Endodermal cell (in vitro differentiated cells): Measurements from ENCODE around the gene MRGPRD. TPM values are rescaled to one million over a fixed set of nuclear protein-coding genes. Genes with fewer than 3 reads are reported as not detected.

ENCODE experiments used
- DNase-seq: peaks from one replicate; pipeline ENCODE4 v3.0.0-alpha.2; 2017
- H3K27ac ChIP-seq: 2 replicates; pipeline ENCODE4 v1.5.1; 2013; ENCODE audit warnings: mild to moderate bottlenecking, low read depth, low read length, moderate library complexity
- H3K27me3 ChIP-seq: 2 replicates; pipeline ENCODE4 v1.6.1; 2013; ENCODE audit warnings: mild to moderate bottlenecking, low read length, moderate library complexity; ENCODE audit not compliant: insufficient read depth, control insufficient read depth, poor library complexity, severe bottlenecking
- H3K36me3 ChIP-seq: 2 replicates; pipeline ENCODE4 v1.7.0; 2013; ENCODE audit warnings: mild to moderate bottlenecking, low read length, moderate library complexity; ENCODE audit not compliant: control insufficient read depth, insufficient read depth
- H3K4me1 ChIP-seq: one replicate; pipeline ENCODE4 v1.7.0; 2013; ENCODE audit warnings: low read length; ENCODE audit not compliant: control insufficient read depth, insufficient read depth
- H3K4me3 ChIP-seq: 2 replicates; pipeline ENCODE4 v1.5.1; 2013; ENCODE audit warnings: mild to moderate bottlenecking, low read length, moderate library complexity
- H3K9ac ChIP-seq: 2 replicates; pipeline ENCODE4 v1.6.1; 2013; ENCODE audit warnings: mild to moderate bottlenecking, low read length, moderate library complexity; ENCODE audit not compliant: poor library complexity, severe bottlenecking; ENCODE audit errors: extremely low read depth
- H3K9me3 ChIP-seq: 2 replicates; pipeline ENCODE4 v1.6.1; 2013; ENCODE audit warnings: mild to moderate bottlenecking, low read length, moderate library complexity; ENCODE audit not compliant: control insufficient read depth
- H3K27ac Mint-ChIP-seq: 2 replicates; pipeline ENCODE4 v1.8.0; 2020; ENCODE audit warnings: mixed read lengths
- H3K27me3 Mint-ChIP-seq: 2 replicates; pipeline ENCODE4 v1.8.0; 2021; ENCODE audit warnings: mild to moderate bottlenecking, mixed read lengths; ENCODE audit not compliant: insufficient read depth
- H3K36me3 Mint-ChIP-seq: 2 replicates; pipeline ENCODE4 v1.8.0; 2020; ENCODE audit warnings: low read depth, mixed read lengths
- H3K4me1 Mint-ChIP-seq: 2 replicates; pipeline ENCODE4 v1.8.0; 2020; ENCODE audit warnings: mixed read lengths
- H3K4me3 Mint-ChIP-seq: 2 replicates; pipeline ENCODE4 v1.8.0; 2020; ENCODE audit warnings: mild to moderate bottlenecking, moderate library complexity, mixed read lengths
- H3K9me3 Mint-ChIP-seq: 2 replicates; pipeline ENCODE4 v1.8.0; 2020; ENCODE audit warnings: mild to moderate bottlenecking, mixed read lengths
- CTCF ChIP-seq: fragments of 200-600 bp; sonication (generic); conservative IDR thresholded peaks from 2 replicates; pipeline ENCODE4 v1.5.0; 2021; ENCODE audit warnings: antibody characterized with exemption, mild to moderate bottlenecking
- WGBS, 2 experiments: methylation state at CpG; one replicate each; pipeline versions ENCODE4 v1.1.5 to v1.1.7; 2013; ENCODE audit warnings: missing lambda C conversion rate in 2 of 2, mixed read lengths in 1 of 2; ENCODE audit not compliant: insufficient coverage in 1 of 2, insufficient read length in 1 of 2; 5-methylcytosine and 5-hydroxymethylcytosine counted together
- total RNA-seq, 2 donors: library from RNA; stranded (reverse); fragmentation: NEBNext Ultra II Directional in 1 of 2; extraction: Animal tissue kit (Norgen Biotek cat#: 25700) in 1 of 2; gene quantifications; 2 replicates in 1 of 2; 3 replicates in 1 of 2; pipeline ENCODE4 v1.2.1, GENCODE V29; 2021

MRGPRD gene
- total RNA-seq, 2 donors from 2014 or later: not detected

- Histone ChIP-seq H3K9ac (no peak overlapping the region), H3K27me3 (no peaks in the 10 kb centered on the region), H3K9me3 (no peaks in the 10 kb centered on the region), H3K4me1 (no peaks in the 10 kb centered on the region), H3K4me3 (no peak overlapping the region), H3K36me3 (peaks cover 51% of the 10 kb centered on the region), H3K27ac (no peak overlapping the region)
- Mint-ChIP-seq H3K4me3 (no peak overlapping the region), H3K27me3 (no peaks in the 10 kb centered on the region), H3K36me3 (peaks cover 54% of the 10 kb centered on the region), H3K9me3 (no peaks in the 10 kb centered on the region), H3K27ac (no peak overlapping the region), H3K4me1 (no peaks in the 10 kb centered on the region)
- WGBS, 2 experiments: 88% methylated on average over 8 to 17 of the region's 17 CpGs
- DNase-seq: no peak
- no peak for TF ChIP-seq CTCF
Measured at GRCh38 chr11:68933605-68934320, 47.0 kb downstream of the MRGPRD start.

- H3K27ac ChIP-seq: no peak overlapping the region
- Mint-ChIP-seq H3K27ac (no peak overlapping the region), H3K4me3 (no peak overlapping the region), H3K9me3 (no peaks in the 10 kb centered on the region), H3K4me1 (no peaks in the 10 kb centered on the region), H3K27me3 (no peaks in the 10 kb centered on the region), H3K36me3 (peaks cover 55% of the 10 kb centered on the region)
- peaks cover 53% of the 10 kb centered on the region for H3K36me3 ChIP-seq
- no peak for TF ChIP-seq CTCF
- no peaks in the 10 kb centered on the region for H3K27me3 ChIP-seq
- H3K4me3 ChIP-seq: no peak overlapping the region
- no peak overlapping the region for H3K9ac ChIP-seq
- DNase-seq: no peak
- no peaks in the 10 kb centered on the region for H3K9me3 ChIP-seq
- no peaks in the 10 kb centered on the region for H3K4me1 ChIP-seq
- 95 to 97% methylated on average over 17 to 24 of the region's 24 CpGs for WGBS, 2 experiments
Measured at GRCh38 chr11:68932933-68933577, 47.7 kb downstream of the MRGPRD start.

GRCh38 chr11:68932358-68932757, 48.4 kb downstream of the MRGPRD start:
- H3K36me3 ChIP-seq: peaks cover 57% of the 10 kb centered on the region
- no peak for TF ChIP-seq CTCF
- no peaks in the 10 kb centered on the region for H3K27me3 Mint-ChIP-seq

More at GRCh38 chr11:68932358-68932757, 48.4 kb downstream of the MRGPRD start:
- Histone ChIP-seq H3K9me3 (no peaks in the 10 kb centered on the region), H3K4me1 (peaks cover 2% of the 10 kb centered on the region), H3K27me3 (no peaks in the 10 kb centered on the region), H3K27ac (no peak overlapping the region), H3K4me3 (no peak overlapping the region), H3K9ac (no peak overlapping the region)
- 91 to 100% methylated on average over 4 to 7 of the region's 7 CpGs for WGBS, 2 experiments
- Mint-ChIP-seq H3K36me3 (peaks cover 58% of the 10 kb centered on the region), H3K4me1 (no peaks in the 10 kb centered on the region), H3K9me3 (peaks cover 2% of the 10 kb centered on the region), H3K4me3 (no peak overlapping the region), H3K27ac (no peak overlapping the region)
- DNase-seq: no peak
